Dermis blood vessel endothelial cell (primary cell): Measurements from ENCODE around the gene GLP2R. TPM values are rescaled to one million over a fixed set of nuclear protein-coding genes. Genes with fewer than 3 reads are reported as not detected.

ENCODE experiments used
- DNase-seq: peaks from one replicate; pipeline ENCODE4 v3.0.0; 2010
- total RNA-seq: library from RNA; depleted of rRNA; stranded (reverse); fragments of >200 nt; gene quantifications from 2 replicates; pipeline ENCODE4 v1.2.3, GENCODE V29; 2014

GLP2R gene
- total RNA-seq, 1 donor from 2014 or later = 0.17 TPM

GRCh38 chr17:9925457-9925856, 99.7 kb downstream of the GLP2R start:
- DNase-seq = no peak

- DNase-seq = no peak
Measured at GRCh38 chr17:9926150-9926804, 100.6 kb downstream of the GLP2R start.

GRCh38 chr17:9928601-9929333, 103.0 kb downstream of the GLP2R start:
- DNase-seq = peak; percentile 24

GRCh38 chr17:9929871-9930270, 104.1 kb downstream of the GLP2R start:
- DNase-seq = no peak

GRCh38 chr17:9931144-9931741, 105.5 kb downstream of the GLP2R start:
- DNase-seq = no peak

GRCh38 chr17:9932491-9932890, 106.8 kb downstream of the GLP2R start:
- no peak for DNase-seq

- DNase-seq = no peak
Measured at GRCh38 chr17:9934331-9934730, 108.6 kb downstream of the GLP2R start.

GRCh38 chr17:9935408-9935807, 109.7 kb downstream of the GLP2R start:
- DNase-seq = no peak

- DNase-seq = no peak
Measured at GRCh38 chr17:9936095-9936494, 110.4 kb downstream of the GLP2R start.

GRCh38 chr17:9937241-9937761, 111.6 kb downstream of the GLP2R start:
- no peak for DNase-seq

- no peak for DNase-seq
Measured at GRCh38 chr17:9937901-9938300, 112.2 kb downstream of the GLP2R start.

- no peak for DNase-seq
Measured at GRCh38 chr17:9938764-9939163, 113.0 kb downstream of the GLP2R start.

GRCh38 chr17:9940841-9941240, 115.1 kb downstream of the GLP2R start:
- DNase-seq = no peak

GRCh38 chr17:9941305-9941704, 115.6 kb downstream of the GLP2R start:
- DNase-seq = no peak

Other genes starting within 250 kb of the GLP2R start
- not detected in 2 replicates for gene CFAP52, start 249.3 kb upstream of the GLP2R start, total RNA-seq
- under 0.01 and 0.19 TPM in 2 replicates for gene USP43, start 180.4 kb upstream of the GLP2R start, total RNA-seq
- not detected in 2 replicates for gene DHRS7C, start 34.3 kb upstream of the GLP2R start, total RNA-seq
- gene GSG1L2, start 3.8 kb upstream of the GLP2R start, total RNA-seq = not detected in 2 replicates
- gene RCVRN, start 79.3 kb downstream of the GLP2R start, total RNA-seq = not detected in 2 replicates